ENCODE measurements around the gene CHTOP.

The CHTOP gene

DNA sequence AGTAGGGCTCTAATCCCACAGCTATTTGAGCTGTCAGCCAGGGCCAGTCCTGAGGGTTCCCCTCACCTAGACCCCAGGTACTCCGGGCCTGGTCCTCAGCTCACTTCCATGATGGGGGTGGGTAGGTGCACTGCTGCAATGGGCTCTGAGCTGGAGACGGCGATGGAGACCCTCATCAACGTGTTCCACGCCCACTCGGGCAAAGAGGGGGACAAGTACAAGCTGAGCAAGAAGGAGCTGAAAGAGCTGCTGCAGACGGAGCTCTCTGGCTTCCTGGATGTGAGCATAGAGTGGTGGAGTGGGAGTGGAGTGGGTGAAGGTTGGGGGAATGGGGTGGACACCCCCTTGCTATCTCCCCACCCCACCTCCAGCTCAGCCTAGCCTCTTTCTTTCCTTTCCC is 3.5 kb upstream of the CHTOP start:
- TF ChIP-seq, protein P1, sequence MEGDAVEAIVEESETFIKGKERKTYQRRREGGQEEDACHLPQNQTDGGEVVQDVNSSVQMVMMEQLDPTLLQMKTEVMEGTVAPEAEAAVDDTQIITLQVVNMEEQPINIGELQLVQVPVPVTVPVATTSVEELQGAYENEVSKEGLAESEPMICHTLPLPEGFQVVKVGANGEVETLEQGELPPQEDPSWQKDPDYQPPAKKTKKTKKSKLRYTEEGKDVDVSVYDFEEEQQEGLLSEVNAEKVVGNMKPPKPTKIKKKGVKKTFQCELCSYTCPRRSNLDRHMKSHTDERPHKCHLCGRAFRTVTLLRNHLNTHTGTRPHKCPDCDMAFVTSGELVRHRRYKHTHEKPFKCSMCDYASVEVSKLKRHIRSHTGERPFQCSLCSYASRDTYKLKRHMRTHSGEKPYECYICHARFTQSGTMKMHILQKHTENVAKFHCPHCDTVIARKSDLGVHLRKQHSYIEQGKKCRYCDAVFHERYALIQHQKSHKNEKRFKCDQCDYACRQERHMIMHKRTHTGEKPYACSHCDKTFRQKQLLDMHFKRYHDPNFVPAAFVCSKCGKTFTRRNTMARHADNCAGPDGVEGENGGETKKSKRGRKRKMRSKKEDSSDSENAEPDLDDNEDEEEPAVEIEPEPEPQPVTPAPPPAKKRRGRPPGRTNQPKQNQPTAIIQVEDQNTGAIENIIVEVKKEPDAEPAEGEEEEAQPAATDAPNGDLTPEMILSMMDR (IDR thresholded peaks at IDR 0.05; ENCODE audit: insufficient read depth, low read depth, low read length, missing control alignments), result no peak
- no peak overlapping the region for H3K4me3 ChIP-seq (ENCODE audit: low read length)
- DNase-seq (ENCODE audit: low read depth), result no peak

DNA sequence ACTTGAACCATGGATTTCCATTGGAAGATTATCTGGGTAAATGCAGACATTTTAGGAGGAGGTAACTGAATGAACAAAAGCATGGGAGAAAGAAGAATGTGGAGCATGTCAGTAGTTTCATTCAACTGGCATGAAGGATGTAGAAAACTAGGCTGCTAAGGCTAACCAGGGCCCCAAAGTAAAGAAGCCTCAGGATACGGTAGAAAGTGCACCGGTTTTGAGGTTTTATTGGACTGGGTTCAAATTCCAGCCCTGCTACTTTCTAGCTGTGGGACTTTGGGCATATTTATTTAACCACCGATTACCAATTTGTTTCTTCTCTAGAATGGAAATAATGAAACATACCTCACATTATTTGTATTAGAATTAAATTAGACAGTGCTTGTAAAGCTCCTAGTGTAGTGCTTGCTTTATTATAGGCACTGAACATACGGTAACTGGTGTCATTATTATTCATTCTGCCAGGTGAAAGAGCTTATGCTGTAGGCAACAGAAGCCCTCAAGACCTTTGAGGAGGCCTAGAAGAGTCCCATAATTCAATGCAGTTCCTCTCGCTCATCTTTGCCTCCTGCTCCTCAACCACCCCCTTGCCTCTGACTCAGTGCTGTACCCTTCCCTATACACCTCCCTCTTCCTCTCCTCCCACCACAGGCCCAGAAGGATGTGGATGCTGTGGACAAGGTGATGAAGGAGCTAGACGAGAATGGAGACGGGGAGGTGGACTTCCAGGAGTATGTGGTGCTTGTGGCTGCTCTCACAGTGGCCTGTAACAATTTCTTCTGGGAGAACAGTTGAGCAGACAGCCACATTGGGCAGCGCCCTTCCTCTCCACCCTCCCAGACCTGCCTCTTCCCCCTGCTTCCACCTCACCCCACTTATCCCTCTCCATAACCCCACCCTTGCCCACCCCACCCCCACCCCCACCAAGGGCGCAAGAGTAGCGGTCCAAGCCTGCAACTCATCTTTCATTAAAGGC is 2.5 kb upstream of the CHTOP start:
- TF ChIP-seq, protein P1 (IDR thresholded peaks at IDR 0.05; ENCODE audit: insufficient read depth, low read depth, low read length, missing control alignments), result no peak
- DNase-seq (ENCODE audit: low read depth), result no peak
- H3K4me3 ChIP-seq (ENCODE audit: low read length), result no peak overlapping the region

DNA sequence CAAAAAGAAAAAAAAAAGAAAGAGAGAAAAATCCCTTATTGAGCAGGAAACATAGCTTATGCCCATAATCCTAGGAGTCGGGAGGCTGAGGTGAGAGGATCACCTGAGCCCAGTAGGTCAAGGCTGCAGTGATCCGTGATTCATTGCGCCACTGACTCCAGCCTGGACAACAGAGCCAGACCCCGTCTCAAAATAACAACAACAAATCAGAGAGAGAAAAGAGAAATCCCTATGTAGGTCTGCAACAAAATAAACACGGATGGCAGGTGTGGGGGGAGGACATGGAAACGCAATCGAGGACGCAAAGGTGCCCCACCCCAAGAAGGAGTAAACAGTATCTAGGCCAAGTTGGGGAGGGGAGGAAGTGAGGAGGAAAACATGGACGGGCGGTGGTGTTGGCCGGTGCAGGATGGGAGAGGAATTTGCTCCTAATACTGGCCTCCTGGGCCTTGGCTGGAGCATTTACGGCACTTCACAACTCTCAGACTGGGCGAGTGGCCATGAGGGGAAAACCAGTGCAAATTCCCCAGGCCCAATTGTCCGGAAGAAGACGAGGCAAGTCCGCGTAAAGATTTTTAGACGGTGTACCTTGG is 609 bp upstream of the CHTOP start:
- DNase-seq (ENCODE audit: low read depth), result no peak
- TF ChIP-seq, protein P1 (IDR thresholded peaks at IDR 0.05; ENCODE audit: insufficient read depth, low read depth, low read length, missing control alignments), result no peak
- H3K4me3 ChIP-seq (ENCODE audit: low read length), result peak overlapping the region; percentile 99

DNA sequence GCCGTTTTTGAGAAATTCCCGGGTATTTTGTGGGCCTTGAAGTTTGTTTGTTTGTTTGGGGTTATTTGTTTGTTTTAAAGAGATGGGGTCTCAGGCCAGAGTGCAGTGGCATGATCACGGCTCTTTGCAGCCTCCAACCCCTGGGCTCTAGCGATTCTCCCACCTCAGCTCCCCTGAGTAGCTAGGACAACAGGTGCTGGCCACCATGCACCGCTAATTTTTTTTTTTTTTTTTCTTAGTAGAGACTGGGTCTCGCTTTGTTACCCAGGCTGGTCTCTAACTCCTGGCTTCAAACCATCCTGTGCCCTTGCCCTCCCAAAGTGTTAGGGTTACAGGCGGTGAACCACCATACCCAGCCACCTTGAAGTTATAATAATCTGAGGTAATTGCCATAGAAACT is 2.0 kb downstream of the CHTOP start:
- TF ChIP-seq, protein P1 (IDR thresholded peaks at IDR 0.05; ENCODE audit: insufficient read depth, low read depth, low read length, missing control alignments), result no peak
- no peak for DNase-seq (ENCODE audit: low read depth)
- no peak overlapping the region for H3K4me3 ChIP-seq (ENCODE audit: low read length)

DNA sequence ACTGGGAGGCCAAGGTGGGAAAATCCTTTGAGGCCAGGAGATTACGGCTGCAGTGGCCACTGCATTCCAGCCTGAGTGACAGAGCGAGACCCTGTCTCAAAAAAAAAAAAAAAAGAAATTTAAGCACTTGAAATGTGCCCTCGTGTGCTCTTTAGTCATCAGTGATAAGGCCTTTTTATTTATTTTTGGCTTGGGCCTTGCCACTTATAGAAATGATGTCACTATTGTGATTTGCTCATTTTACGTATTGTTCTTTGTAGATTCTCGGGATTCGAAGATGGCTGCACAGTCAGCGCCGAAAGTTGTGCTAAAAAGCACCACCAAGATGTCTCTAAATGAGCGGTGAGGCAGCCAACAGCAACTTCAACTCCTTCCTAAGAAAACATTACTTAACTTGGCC is 2.4 kb downstream of the CHTOP start:
- TF ChIP-seq, protein P1 (IDR thresholded peaks at IDR 0.05; ENCODE audit: insufficient read depth, low read depth, low read length, missing control alignments), result no peak
- no peak overlapping the region for H3K4me3 ChIP-seq (ENCODE audit: low read length)
- DNase-seq (ENCODE audit: low read depth), result no peak

DNA sequence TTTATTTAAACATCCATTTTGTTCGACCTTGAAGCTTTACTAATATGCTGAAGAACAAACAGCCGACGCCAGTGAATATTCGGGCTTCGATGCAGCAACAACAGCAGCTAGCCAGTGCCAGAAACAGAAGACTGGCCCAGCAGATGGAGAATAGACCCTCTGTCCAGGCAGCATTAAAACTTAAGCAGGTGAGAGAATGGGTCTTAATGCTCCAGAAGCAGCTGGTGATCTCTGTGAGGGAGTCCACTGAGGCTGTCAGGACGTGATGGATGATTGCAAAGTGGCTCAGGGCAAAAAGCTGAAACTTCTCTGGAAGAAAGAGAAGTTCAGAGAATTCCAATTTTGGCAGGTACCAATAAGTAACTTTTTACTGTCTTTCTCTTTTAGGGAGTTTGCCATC is 4.4 kb downstream of the CHTOP start:
- no peak overlapping the region for H3K4me3 ChIP-seq (ENCODE audit: low read length)
- TF ChIP-seq, protein P1 (IDR thresholded peaks at IDR 0.05; ENCODE audit: insufficient read depth, low read depth, low read length, missing control alignments), result no peak
- no peak for DNase-seq (ENCODE audit: low read depth)

Measured in epithelial cell of esophagus (primary cell).